Measurements from ENCODE around the gene NLK. TPM values are rescaled to one million over a fixed set of nuclear protein-coding genes. Genes with fewer than 3 reads are reported as not detected.

The NLK gene
- total RNA-seq, 1 experiment from 2014 or later = 31.8 TPM

GRCh38 chr17:28239271-28239624, 196.8 kb downstream of the NLK start:
- H3K9me3 ChIP-seq (ENCODE audit: control insufficient read depth, low read depth, low read length) = no peaks in the 10 kb centered on the region
- H3K18ac ChIP-seq (ENCODE audit: insufficient read length, low read depth, low read length) = no peak overlapping the region
- H2BK5ac ChIP-seq (ENCODE audit: insufficient read length, low read length) = no peak overlapping the region
- H3K14ac ChIP-seq (ENCODE audit: insufficient read depth, low read length) = no peak overlapping the region
- H3K9me3 Mint-ChIP-seq = no peaks in the 10 kb centered on the region
- H3K79me2 ChIP-seq (ENCODE audit: insufficient read depth, low read length) = no peaks in the 10 kb centered on the region
- H2BK20ac ChIP-seq (ENCODE audit: low read depth, low read length, poor library complexity, severe bottlenecking) = no peak overlapping the region
- no peaks in the 10 kb centered on the region for H3K27me3 Mint-ChIP-seq (ENCODE audit: low read depth)
- no peak overlapping the region for H3K23ac ChIP-seq (ENCODE audit: insufficient read length, low read depth, low read length)
- H3T11ph ChIP-seq (ENCODE audit: low read length) = no peak overlapping the region
- H2BK120ac ChIP-seq (ENCODE audit: low read depth, low read length, poor library complexity, severe bottlenecking) = no peak overlapping the region
- DNase-seq = no peak
- H3K4ac ChIP-seq (ENCODE audit: low read depth, low read length) = no peak overlapping the region
- H2AFZ ChIP-seq (ENCODE audit: low read length) = no peak overlapping the region
- no CpG with 5 or more reads among the region's 3 CpGs for WGBS (ENCODE audit: extremely low coverage, insufficient read length, low lambda C conversion rate)
- no peaks in the 10 kb centered on the region for H3K23me2 ChIP-seq (ENCODE audit: insufficient read length, low read depth, low read length, poor library complexity, severe bottlenecking)
- no peaks in the 10 kb centered on the region for H4K20me1 ChIP-seq (ENCODE audit: control insufficient read depth, insufficient read depth, insufficient read length)
- H3K27ac Mint-ChIP-seq = no peak overlapping the region
- no peak overlapping the region for H4K5ac ChIP-seq (ENCODE audit: insufficient read length, low read depth, low read length)
- H3K27ac ChIP-seq (ENCODE audit: insufficient read length, low read depth, low read length) = no peak overlapping the region
- H3K4me1 ChIP-seq (ENCODE audit: insufficient read depth, low read length) = no peaks in the 10 kb centered on the region
- no peaks in the 10 kb centered on the region; a peak in 1 of 7 replicates for H3K36me3 Mint-ChIP-seq (ENCODE audit: insufficient read depth in 1 of 3, low read depth in 3 of 3)
- H4K91ac ChIP-seq (ENCODE audit: insufficient read length, low read depth, low read length) = no peak overlapping the region
- H3K4me1 Mint-ChIP-seq = peaks cover 22 to 24% of the 10 kb centered on the region in 2 experiments
- no peak overlapping the region for H2BK15ac ChIP-seq (ENCODE audit: low read depth, low read length)
- no peaks in the 10 kb centered on the region for H3K79me1 ChIP-seq (ENCODE audit: insufficient read depth, low read depth, low read length, poor library complexity, severe bottlenecking)
- H3K4me3 Mint-ChIP-seq = no peak overlapping the region
- TF ChIP-seq, protein P1, sequence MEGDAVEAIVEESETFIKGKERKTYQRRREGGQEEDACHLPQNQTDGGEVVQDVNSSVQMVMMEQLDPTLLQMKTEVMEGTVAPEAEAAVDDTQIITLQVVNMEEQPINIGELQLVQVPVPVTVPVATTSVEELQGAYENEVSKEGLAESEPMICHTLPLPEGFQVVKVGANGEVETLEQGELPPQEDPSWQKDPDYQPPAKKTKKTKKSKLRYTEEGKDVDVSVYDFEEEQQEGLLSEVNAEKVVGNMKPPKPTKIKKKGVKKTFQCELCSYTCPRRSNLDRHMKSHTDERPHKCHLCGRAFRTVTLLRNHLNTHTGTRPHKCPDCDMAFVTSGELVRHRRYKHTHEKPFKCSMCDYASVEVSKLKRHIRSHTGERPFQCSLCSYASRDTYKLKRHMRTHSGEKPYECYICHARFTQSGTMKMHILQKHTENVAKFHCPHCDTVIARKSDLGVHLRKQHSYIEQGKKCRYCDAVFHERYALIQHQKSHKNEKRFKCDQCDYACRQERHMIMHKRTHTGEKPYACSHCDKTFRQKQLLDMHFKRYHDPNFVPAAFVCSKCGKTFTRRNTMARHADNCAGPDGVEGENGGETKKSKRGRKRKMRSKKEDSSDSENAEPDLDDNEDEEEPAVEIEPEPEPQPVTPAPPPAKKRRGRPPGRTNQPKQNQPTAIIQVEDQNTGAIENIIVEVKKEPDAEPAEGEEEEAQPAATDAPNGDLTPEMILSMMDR (conservative IDR thresholded peaks at IDR 0.05) = no peak
- no peak overlapping the region for H4K8ac ChIP-seq (replicated peaks; ENCODE audit: insufficient read length, low read depth, low read length)
- no peak overlapping the region for H3K56ac ChIP-seq (ENCODE audit: insufficient read length, low read depth, low read length)
- no peak overlapping the region for H3K4me2 ChIP-seq (ENCODE audit: insufficient read depth, insufficient read length, low read length)
- no peak overlapping the region for H3K9ac ChIP-seq (ENCODE audit: extremely low read depth, insufficient read length, low read length)
- H3K27me3 ChIP-seq (ENCODE audit: insufficient read depth, low read length) = no peaks in the 10 kb centered on the region
- no peak overlapping the region for H2BK12ac ChIP-seq (ENCODE audit: insufficient read length, low read depth, low read length)
- no peak overlapping the region for H2AK5ac ChIP-seq (ENCODE audit: insufficient read length, low read length)

Data from H9 (cell line).